ENCODE measurements around the gene EEF2KMT.
"Not testable (repeated sequence)": the region's sequence is repeated elsewhere in the genome, so short reads cannot be mapped to it uniquely, and the experiment has no call there.

- not testable (repeated sequence) for TF ChIP-seq CTCF (IDR thresholded peaks at IDR 0.05; ENCODE audit: low read depth, low read length, missing input control); SP1 (IDR thresholded peaks at IDR 0.05); HNF4G (IDR thresholded peaks at IDR 0.05); TAF1 (conservative IDR thresholded peaks at IDR 0.05); RAD21 (IDR thresholded peaks at IDR 0.05); FOXA1 (IDR thresholded peaks at IDR 0.05); MAX (IDR thresholded peaks at IDR 0.05); YY1 (IDR thresholded peaks at IDR 0.05); REST (IDR thresholded peaks at IDR 0.05); ATF3 (IDR thresholded peaks at IDR 0.05); GABPA (IDR thresholded peaks at IDR 0.05 in 1 of 2, conservative IDR thresholded peaks at IDR 0.05 in 1 of 2); HNF4A (conservative IDR thresholded peaks at IDR 0.05); JUND (IDR thresholded peaks at IDR 0.05); EGR1 (IDR thresholded peaks at IDR 0.05; ENCODE audit: low read depth in 2 of 2)
These were observed 23.8 kb downstream of the EEF2KMT start for GRCh38 chr16:5073771-5074170.
